ENCODE measurements around the gene ARID2.

GRCh38 chr12:45760333-45760732 is 30.8 kb downstream of the ARID2 start:
- no peak for TF ChIP-seq CTCF (conservative IDR thresholded peaks at IDR 0.05; ENCODE audit: low read depth, low read length)
- no peak for TF ChIP-seq RAD21 (IDR thresholded peaks at IDR 0.05; ENCODE audit: low read length)
- TF ChIP-seq POLR2A (IDR thresholded peaks at IDR 0.05; ENCODE audit: low read depth, low read length), result no peak
- TF ChIP-seq CEBPB (IDR thresholded peaks at IDR 0.05; ENCODE audit: low read depth, low read length), result no peak
- TF ChIP-seq RCOR1 (IDR thresholded peaks at IDR 0.05; ENCODE audit: insufficient replicate concordance, low read length), result no peak
- TF ChIP-seq SMC3 (IDR thresholded peaks at IDR 0.05; ENCODE audit: low read depth, low read length), result no peak
- TF ChIP-seq MAZ (IDR thresholded peaks at IDR 0.05; ENCODE audit: borderline replicate concordance, low read depth, low read length), result no peak
- no peak for TF ChIP-seq USF2 (IDR thresholded peaks at IDR 0.05; ENCODE audit: low read depth, low read length)
- no peak for TF ChIP-seq CHD1 (IDR thresholded peaks at IDR 0.05; ENCODE audit: low read depth, low read length)
